Transverse colon (tissue), 4 donors: ENCODE results near the gene OAF.

Experiments
- EP300 ChIP-seq: sonication (generic); formaldehyde crosslinking; IDR thresholded peaks from one replicate; pipeline ENCODE4 v1.6.1; 2017; ENCODE audit warnings: antibody characterized with exemption, low read depth
- POLR2A ChIP-seq: fragments of 450-650 bp; IDR thresholded peaks from one replicate; pipeline ENCODE4 v1.6.1; 2016; ENCODE audit warnings: antibody characterized with exemption, mild to moderate bottlenecking, moderate library complexity
- POLR2AphosphoS5 ChIP-seq, 3 donors: sonication (generic); formaldehyde crosslinking; IDR thresholded peaks; one replicate each; pipeline ENCODE4 v1.6.1; 2016; ENCODE audit warnings: antibody characterized with exemption in 3 of 3
- TF ChIP-seq, protein P1 (sequence below), 5 experiments: fragments of 200-600 bp in 3 of 5; fragments of 450-650 bp in 2 of 5; sonication (generic) in 3 of 5; IDR thresholded peaks; 1 replicate in 2 of 5; 2 replicates in 3 of 5; pipeline ENCODE4 v1.5.1; 2016 to 2017; ENCODE audit warnings: antibody characterized with exemption in 5 of 5, inconsistent platforms in 3 of 5, mild to moderate bottlenecking in 2 of 5, moderate library complexity in 1 of 5

DNA sequence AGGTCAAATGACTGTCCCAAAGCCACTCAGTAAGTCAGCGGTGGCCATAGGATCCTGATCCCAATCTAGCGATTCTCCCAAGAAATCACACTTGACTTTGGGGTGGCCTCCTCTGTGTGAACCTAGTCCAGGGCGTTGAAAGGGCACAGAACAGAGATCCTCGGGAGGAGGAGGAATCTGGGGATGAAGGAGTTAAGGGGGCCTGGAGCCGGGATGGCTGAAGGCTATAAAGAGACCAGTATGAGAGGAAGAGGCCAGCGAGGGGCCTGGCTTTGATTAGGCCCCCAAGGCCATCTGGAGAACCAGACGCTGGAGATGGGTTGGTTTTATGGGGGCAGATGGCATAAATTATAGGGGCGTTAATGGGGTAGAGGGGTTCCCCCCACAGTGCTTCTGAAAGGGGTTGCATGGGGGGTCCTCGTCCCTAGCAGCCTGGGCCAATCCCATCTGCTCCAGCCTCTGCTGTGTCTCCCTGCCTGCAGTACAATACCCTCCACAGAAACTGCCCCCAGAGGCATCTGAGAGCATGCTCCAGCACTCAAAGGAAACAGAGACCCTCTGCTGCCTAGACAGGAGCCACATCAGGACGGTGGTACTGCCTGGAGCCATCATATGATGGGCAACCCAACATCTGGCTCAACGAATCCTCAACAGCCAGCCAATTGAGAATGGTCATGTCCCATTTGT lies 37.7 kb upstream of the OAF start:
- TF ChIP-seq, protein P1, sequence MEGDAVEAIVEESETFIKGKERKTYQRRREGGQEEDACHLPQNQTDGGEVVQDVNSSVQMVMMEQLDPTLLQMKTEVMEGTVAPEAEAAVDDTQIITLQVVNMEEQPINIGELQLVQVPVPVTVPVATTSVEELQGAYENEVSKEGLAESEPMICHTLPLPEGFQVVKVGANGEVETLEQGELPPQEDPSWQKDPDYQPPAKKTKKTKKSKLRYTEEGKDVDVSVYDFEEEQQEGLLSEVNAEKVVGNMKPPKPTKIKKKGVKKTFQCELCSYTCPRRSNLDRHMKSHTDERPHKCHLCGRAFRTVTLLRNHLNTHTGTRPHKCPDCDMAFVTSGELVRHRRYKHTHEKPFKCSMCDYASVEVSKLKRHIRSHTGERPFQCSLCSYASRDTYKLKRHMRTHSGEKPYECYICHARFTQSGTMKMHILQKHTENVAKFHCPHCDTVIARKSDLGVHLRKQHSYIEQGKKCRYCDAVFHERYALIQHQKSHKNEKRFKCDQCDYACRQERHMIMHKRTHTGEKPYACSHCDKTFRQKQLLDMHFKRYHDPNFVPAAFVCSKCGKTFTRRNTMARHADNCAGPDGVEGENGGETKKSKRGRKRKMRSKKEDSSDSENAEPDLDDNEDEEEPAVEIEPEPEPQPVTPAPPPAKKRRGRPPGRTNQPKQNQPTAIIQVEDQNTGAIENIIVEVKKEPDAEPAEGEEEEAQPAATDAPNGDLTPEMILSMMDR (IDR thresholded peaks at IDR 0.05), result no peak
- TF ChIP-seq POLR2A (no peak), EP300 (no peak), POLR2AphosphoS5 (IDR thresholded peaks at IDR 0.05) (no peak)
